Fibroblast of the aortic adventitia (primary cell): ENCODE measurements around the gene SETD6. TPM values are rescaled to one million over a fixed set of nuclear protein-coding genes. Genes with fewer than 3 reads are reported as not detected.

Experiments
- DNase-seq: peaks from one replicate; pipeline ENCODE4 v3.0.0-alpha.2; 2010; ENCODE audit warnings: low read depth
- H3K4me3 ChIP-seq: 2 replicates; pipeline ENCODE4 v1.5.1; 2011; ENCODE audit warnings: low read depth, mild to moderate bottlenecking, control low read depth, low read length, moderate library complexity
- total RNA-seq: library from RNA; depleted of rRNA; stranded (reverse); fragments of >200 nt; gene quantifications from 2 replicates; pipeline ENCODE4 v1.2.3, GENCODE V29; 2012; ENCODE audit warnings: low replicate concordance
- TF ChIP-seq, protein P1 (sequence below): IDR thresholded peaks from 2 replicates; pipeline ENCODE4 v1.5.1; 2011; ENCODE audit warnings: mild to moderate bottlenecking, low read length, control low read depth, inconsistent platforms; ENCODE audit not compliant: insufficient read depth

Gene SETD6
- total RNA-seq, 1 donor = 11.7 TPM

DNA sequence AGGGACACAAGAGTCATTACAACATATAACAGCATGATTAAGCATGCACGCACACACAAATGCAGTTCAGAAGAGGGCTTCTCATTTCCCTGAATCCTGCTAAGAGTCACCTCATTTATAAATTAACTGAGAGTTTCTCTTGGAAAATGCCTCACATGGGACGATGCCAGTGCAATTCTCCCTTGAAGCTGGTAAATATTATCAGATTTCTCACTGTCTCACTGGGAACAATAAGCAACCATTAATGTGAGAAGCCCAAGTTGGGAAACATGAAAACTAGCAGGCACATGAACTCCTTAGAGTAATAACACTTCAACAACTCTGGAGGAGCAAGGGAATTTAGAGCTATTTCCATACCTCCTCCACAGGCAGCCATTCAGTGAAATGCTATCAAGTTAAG lies 26.4 kb downstream of the SETD6 start:
- TF ChIP-seq, protein P1, sequence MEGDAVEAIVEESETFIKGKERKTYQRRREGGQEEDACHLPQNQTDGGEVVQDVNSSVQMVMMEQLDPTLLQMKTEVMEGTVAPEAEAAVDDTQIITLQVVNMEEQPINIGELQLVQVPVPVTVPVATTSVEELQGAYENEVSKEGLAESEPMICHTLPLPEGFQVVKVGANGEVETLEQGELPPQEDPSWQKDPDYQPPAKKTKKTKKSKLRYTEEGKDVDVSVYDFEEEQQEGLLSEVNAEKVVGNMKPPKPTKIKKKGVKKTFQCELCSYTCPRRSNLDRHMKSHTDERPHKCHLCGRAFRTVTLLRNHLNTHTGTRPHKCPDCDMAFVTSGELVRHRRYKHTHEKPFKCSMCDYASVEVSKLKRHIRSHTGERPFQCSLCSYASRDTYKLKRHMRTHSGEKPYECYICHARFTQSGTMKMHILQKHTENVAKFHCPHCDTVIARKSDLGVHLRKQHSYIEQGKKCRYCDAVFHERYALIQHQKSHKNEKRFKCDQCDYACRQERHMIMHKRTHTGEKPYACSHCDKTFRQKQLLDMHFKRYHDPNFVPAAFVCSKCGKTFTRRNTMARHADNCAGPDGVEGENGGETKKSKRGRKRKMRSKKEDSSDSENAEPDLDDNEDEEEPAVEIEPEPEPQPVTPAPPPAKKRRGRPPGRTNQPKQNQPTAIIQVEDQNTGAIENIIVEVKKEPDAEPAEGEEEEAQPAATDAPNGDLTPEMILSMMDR = no peak
- no peak overlapping the region for H3K4me3 ChIP-seq
- no peak for DNase-seq

GRCh38 chr16:58542291-58542690 lies 27.0 kb downstream of the SETD6 start:
- no peak overlapping the region for H3K4me3 ChIP-seq
- TF ChIP-seq, protein P1 = no peak
- DNase-seq = no peak

GRCh38 chr16:58543685-58544084 lies 28.4 kb downstream of the SETD6 start:
- no peak for DNase-seq
- H3K4me3 ChIP-seq = no peak overlapping the region
- TF ChIP-seq, protein P1 = no peak

DNA sequence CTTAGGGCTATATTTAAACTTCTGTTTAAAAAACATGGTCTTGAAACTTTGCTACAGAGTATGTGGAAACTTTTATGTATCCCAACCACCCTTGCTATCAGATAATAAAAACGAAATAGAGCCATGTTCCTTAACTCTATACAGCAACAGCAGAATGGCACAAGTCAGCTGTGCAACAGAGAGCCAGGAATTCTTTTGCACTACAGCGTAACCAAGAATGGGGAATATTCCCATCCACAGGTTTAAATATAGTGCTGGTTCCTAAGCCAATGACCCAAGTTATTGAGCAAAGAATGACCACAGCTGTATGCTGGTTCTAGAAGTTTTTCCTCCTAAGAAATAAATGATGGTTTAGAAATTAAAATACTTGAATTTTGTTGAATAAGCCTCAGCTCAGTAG lies 33.1 kb downstream of the SETD6 start:
- TF ChIP-seq, protein P1 = no peak
- H3K4me3 ChIP-seq = no peak overlapping the region
- DNase-seq = no peak

GRCh38 chr16:58551496-58551895 lies 36.2 kb downstream of the SETD6 start:
- peak; percentile 4 for DNase-seq
- TF ChIP-seq, protein P1 = no peak
- H3K4me3 ChIP-seq = no peak overlapping the region

GRCh38 chr16:58556678-58557077 lies 41.4 kb downstream of the SETD6 start:
- no peak for DNase-seq
- no peak overlapping the region for H3K4me3 ChIP-seq
- TF ChIP-seq, protein P1 = no peak

DNA sequence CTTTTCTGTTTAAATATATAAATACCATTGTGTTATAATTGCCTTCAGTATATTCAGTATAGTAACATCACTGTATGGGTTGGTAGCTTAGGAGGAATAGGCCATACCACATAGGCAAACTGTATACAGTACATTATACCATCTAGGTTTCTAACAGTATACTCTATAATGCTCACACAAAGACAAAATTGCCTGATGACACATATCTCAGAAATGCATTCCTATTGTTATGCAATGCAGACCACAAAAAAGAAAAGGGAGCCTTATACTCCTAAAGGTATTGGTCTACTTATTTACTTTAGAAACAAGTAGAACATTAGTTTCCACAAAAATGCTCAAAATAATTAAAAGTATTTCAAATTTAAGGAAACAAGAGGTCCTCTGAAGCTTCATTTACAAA lies 47.9 kb downstream of the SETD6 start:
- DNase-seq = peak; percentile 75
- no peak overlapping the region for H3K4me3 ChIP-seq
- TF ChIP-seq, protein P1 = no peak
